GM23338 (cell line): ENCODE measurements around the gene APAF1.

Source experiments
- CREB1 ChIP-seq: fragments of 250-450 bp; sonication (Bioruptor Pico); IDR thresholded peaks from 2 replicates; pipeline ENCODE4 v1.5.0; 2020; ENCODE audit warnings: low read depth, mild to moderate bottlenecking, moderate library complexity
- EZH2 ChIP-seq: fragments of 200-600 bp; sonication (generic); IDR thresholded peaks from one replicate; pipeline ENCODE4 v1.8.0; 2017; ENCODE audit warnings: antibody characterized with exemption, mild to moderate bottlenecking, low read depth; ENCODE audit not compliant: unreplicated experiment
- EZH2phosphoT487 ChIP-seq: fragments of 200-600 bp; sonication (generic); IDR thresholded peaks from one replicate; pipeline ENCODE4 v1.8.1; 2018; ENCODE audit warnings: antibody characterized with exemption; ENCODE audit not compliant: unreplicated experiment
- JUNB ChIP-seq: IDR thresholded peaks from one replicate; pipeline ENCODE4 v1.6.1; 2016; ENCODE audit warnings: antibody characterized with exemption; ENCODE audit not compliant: unreplicated experiment
- NANOG ChIP-seq: IDR thresholded peaks from 2 replicates; pipeline ENCODE4 v1.6.1; 2016; ENCODE audit warnings: antibody characterized with exemption, borderline replicate concordance
- POLR2AphosphoS5 ChIP-seq: IDR thresholded peaks from 2 replicates; pipeline ENCODE4 v1.6.1; 2016; ENCODE audit warnings: antibody characterized with exemption, low read depth
- STAT1 ChIP-seq: IDR thresholded peaks from one replicate; pipeline ENCODE4 v1.6.1; 2016; ENCODE audit warnings: antibody characterized with exemption; ENCODE audit not compliant: unreplicated experiment
- ZNF114 ChIP-seq: fragments of 250-450 bp; sonication (Bioruptor Pico); IDR thresholded peaks from 2 replicates; pipeline ENCODE4 v1.5.0; 2020; ENCODE audit warnings: mild to moderate bottlenecking, moderate library complexity
- ZNF331 ChIP-seq: fragments of 250-450 bp; sonication (Bioruptor Pico); IDR thresholded peaks from 2 replicates; pipeline ENCODE4 v1.5.0; 2020; ENCODE audit warnings: low read depth, mild to moderate bottlenecking, moderate library complexity
- TF ChIP-seq, protein P1 (sequence below), 2 experiments: fragments of 200-600 bp in 1 of 2; sonication (generic) in 1 of 2; conservative IDR thresholded peaks; 2 replicates each; pipeline versions ENCODE4 v1.5.1 to v1.6.1; 2016 to 2017; ENCODE audit warnings: antibody characterized with exemption in 2 of 2, low read depth in 2 of 2, mild to moderate bottlenecking in 2 of 2, moderate library complexity in 1 of 2
- TF ChIP-seq, protein P2 (sequence below): IDR thresholded peaks from one replicate; pipeline ENCODE4 v1.6.1; 2018; ENCODE audit warnings: antibody characterized with exemption; ENCODE audit not compliant: unreplicated experiment
- TF ChIP-seq, protein P3 (sequence below): fragments of 250-450 bp; sonication (Bioruptor Pico); IDR thresholded peaks from 2 replicates; pipeline ENCODE4 v1.5.0; 2020; ENCODE audit warnings: mild to moderate bottlenecking, moderate library complexity

DNA sequence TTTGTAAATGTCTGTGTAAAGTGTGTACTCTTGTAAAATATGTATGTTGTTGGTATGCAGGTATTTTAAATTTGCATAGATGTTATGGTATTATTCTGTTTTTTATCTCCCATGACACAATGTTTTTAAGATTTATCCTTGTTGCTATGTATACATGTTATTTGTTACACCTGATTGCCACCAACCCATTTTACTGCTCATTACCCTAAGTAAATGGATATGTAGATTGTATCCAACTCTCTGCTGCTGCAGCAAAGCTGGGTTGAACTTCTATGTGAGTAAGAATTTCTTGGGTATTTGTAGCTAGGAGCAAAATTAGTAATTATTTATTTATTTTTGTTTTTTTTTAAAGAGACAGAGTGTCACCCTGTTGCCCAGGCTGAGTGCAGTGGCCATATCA is 6.2 kb downstream of the APAF1 start:
- TF ChIP-seq, protein P1, sequence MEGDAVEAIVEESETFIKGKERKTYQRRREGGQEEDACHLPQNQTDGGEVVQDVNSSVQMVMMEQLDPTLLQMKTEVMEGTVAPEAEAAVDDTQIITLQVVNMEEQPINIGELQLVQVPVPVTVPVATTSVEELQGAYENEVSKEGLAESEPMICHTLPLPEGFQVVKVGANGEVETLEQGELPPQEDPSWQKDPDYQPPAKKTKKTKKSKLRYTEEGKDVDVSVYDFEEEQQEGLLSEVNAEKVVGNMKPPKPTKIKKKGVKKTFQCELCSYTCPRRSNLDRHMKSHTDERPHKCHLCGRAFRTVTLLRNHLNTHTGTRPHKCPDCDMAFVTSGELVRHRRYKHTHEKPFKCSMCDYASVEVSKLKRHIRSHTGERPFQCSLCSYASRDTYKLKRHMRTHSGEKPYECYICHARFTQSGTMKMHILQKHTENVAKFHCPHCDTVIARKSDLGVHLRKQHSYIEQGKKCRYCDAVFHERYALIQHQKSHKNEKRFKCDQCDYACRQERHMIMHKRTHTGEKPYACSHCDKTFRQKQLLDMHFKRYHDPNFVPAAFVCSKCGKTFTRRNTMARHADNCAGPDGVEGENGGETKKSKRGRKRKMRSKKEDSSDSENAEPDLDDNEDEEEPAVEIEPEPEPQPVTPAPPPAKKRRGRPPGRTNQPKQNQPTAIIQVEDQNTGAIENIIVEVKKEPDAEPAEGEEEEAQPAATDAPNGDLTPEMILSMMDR (conservative IDR thresholded peaks at IDR 0.05; ENCODE audit: low read depth in 2 of 2), result no peak
- no peak for TF ChIP-seq EZH2
- no peak for TF ChIP-seq CREB1 (CRISPR knock-in tag)
- TF ChIP-seq POLR2AphosphoS5, result no peak
- no peak for TF ChIP-seq JUNB
- TF ChIP-seq, protein P2, sequence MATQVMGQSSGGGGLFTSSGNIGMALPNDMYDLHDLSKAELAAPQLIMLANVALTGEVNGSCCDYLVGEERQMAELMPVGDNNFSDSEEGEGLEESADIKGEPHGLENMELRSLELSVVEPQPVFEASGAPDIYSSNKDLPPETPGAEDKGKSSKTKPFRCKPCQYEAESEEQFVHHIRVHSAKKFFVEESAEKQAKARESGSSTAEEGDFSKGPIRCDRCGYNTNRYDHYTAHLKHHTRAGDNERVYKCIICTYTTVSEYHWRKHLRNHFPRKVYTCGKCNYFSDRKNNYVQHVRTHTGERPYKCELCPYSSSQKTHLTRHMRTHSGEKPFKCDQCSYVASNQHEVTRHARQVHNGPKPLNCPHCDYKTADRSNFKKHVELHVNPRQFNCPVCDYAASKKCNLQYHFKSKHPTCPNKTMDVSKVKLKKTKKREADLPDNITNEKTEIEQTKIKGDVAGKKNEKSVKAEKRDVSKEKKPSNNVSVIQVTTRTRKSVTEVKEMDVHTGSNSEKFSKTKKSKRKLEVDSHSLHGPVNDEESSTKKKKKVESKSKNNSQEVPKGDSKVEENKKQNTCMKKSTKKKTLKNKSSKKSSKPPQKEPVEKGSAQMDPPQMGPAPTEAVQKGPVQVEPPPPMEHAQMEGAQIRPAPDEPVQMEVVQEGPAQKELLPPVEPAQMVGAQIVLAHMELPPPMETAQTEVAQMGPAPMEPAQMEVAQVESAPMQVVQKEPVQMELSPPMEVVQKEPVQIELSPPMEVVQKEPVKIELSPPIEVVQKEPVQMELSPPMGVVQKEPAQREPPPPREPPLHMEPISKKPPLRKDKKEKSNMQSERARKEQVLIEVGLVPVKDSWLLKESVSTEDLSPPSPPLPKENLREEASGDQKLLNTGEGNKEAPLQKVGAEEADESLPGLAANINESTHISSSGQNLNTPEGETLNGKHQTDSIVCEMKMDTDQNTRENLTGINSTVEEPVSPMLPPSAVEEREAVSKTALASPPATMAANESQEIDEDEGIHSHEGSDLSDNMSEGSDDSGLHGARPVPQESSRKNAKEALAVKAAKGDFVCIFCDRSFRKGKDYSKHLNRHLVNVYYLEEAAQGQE, result no peak
- TF ChIP-seq ZNF114 (CRISPR knock-in tag), result no peak
- TF ChIP-seq, protein P3, sequence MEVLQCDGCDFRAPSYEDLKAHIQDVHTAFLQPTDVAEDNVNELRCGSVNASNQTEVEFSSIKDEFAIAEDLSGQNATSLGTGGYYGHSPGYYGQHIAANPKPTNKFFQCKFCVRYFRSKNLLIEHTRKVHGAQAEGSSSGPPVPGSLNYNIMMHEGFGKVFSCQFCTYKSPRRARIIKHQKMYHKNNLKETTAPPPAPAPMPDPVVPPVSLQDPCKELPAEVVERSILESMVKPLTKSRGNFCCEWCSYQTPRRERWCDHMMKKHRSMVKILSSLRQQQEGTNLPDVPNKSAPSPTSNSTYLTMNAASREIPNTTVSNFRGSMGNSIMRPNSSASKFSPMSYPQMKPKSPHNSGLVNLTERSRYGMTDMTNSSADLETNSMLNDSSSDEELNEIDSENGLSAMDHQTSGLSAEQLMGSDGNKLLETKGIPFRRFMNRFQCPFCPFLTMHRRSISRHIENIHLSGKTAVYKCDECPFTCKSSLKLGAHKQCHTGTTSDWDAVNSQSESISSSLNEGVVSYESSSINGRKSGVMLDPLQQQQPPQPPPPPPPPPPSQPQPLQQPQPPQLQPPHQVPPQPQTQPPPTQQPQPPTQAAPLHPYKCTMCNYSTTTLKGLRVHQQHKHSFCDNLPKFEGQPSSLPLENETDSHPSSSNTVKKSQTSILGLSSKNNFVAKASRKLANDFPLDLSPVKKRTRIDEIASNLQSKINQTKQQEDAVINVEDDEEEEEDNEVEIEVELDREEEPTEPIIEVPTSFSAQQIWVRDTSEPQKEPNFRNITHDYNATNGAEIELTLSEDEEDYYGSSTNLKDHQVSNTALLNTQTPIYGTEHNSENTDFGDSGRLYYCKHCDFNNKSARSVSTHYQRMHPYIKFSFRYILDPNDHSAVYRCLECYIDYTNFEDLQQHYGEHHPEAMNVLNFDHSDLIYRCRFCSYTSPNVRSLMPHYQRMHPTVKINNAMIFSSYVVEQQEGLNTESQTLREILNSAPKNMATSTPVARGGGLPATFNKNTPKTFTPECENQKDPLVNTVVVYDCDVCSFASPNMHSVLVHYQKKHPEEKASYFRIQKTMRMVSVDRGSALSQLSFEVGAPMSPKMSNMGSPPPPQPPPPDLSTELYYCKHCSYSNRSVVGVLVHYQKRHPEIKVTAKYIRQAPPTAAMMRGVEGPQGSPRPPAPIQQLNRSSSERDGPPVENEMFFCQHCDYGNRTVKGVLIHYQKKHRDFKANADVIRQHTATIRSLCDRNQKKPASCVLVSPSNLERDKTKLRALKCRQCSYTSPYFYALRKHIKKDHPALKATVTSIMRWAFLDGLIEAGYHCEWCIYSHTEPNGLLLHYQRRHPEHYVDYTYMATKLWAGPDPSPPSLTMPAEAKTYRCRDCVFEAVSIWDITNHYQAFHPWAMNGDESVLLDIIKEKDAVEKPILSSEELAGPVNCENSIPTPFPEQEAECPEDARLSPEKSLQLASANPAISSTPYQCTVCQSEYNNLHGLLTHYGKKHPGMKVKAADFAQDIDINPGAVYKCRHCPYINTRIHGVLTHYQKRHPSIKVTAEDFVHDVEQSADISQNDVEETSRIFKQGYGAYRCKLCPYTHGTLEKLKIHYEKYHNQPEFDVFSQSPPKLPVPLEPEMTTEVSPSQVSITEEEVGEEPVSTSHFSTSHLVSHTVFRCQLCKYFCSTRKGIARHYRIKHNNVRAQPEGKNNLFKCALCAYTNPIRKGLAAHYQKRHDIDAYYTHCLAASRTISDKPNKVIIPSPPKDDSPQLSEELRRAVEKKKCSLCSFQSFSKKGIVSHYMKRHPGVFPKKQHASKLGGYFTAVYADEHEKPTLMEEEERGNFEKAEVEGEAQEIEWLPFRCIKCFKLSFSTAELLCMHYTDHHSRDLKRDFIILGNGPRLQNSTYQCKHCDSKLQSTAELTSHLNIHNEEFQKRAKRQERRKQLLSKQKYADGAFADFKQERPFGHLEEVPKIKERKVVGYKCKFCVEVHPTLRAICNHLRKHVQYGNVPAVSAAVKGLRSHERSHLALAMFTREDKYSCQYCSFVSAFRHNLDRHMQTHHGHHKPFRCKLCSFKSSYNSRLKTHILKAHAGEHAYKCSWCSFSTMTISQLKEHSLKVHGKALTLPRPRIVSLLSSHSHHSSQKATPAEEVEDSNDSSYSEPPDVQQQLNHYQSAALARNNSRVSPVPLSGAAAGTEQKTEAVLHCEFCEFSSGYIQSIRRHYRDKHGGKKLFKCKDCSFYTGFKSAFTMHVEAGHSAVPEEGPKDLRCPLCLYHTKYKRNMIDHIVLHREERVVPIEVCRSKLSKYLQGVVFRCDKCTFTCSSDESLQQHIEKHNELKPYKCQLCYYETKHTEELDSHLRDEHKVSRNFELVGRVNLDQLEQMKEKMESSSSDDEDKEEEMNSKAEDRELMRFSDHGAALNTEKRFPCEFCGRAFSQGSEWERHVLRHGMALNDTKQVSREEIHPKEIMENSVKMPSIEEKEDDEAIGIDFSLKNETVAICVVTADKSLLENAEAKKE (CRISPR knock-in tag), result no peak
- no peak for TF ChIP-seq EZH2phosphoT487
- TF ChIP-seq STAT1, result no peak
- TF ChIP-seq ZNF331 (CRISPR knock-in tag), result no peak
- no peak for TF ChIP-seq NANOG
